ENCODE measurements around the gene TP53I11.

- TF ChIP-seq, protein P1, sequence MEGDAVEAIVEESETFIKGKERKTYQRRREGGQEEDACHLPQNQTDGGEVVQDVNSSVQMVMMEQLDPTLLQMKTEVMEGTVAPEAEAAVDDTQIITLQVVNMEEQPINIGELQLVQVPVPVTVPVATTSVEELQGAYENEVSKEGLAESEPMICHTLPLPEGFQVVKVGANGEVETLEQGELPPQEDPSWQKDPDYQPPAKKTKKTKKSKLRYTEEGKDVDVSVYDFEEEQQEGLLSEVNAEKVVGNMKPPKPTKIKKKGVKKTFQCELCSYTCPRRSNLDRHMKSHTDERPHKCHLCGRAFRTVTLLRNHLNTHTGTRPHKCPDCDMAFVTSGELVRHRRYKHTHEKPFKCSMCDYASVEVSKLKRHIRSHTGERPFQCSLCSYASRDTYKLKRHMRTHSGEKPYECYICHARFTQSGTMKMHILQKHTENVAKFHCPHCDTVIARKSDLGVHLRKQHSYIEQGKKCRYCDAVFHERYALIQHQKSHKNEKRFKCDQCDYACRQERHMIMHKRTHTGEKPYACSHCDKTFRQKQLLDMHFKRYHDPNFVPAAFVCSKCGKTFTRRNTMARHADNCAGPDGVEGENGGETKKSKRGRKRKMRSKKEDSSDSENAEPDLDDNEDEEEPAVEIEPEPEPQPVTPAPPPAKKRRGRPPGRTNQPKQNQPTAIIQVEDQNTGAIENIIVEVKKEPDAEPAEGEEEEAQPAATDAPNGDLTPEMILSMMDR (IDR thresholded peaks at IDR 0.05): no peak
- TF ChIP-seq EZH2 (IDR thresholded peaks at IDR 0.05): no peak
Measured at GRCh38 chr11:44940404-44940803, 10.3 kb downstream of the TP53I11 start.

Data from neural progenitor cell (in vitro differentiated cells).